ENCODE measurements around the gene GUCY1A2.

- TF ChIP-seq, protein P1, sequence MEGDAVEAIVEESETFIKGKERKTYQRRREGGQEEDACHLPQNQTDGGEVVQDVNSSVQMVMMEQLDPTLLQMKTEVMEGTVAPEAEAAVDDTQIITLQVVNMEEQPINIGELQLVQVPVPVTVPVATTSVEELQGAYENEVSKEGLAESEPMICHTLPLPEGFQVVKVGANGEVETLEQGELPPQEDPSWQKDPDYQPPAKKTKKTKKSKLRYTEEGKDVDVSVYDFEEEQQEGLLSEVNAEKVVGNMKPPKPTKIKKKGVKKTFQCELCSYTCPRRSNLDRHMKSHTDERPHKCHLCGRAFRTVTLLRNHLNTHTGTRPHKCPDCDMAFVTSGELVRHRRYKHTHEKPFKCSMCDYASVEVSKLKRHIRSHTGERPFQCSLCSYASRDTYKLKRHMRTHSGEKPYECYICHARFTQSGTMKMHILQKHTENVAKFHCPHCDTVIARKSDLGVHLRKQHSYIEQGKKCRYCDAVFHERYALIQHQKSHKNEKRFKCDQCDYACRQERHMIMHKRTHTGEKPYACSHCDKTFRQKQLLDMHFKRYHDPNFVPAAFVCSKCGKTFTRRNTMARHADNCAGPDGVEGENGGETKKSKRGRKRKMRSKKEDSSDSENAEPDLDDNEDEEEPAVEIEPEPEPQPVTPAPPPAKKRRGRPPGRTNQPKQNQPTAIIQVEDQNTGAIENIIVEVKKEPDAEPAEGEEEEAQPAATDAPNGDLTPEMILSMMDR (IDR thresholded peaks at IDR 0.05): no peak
- TF ChIP-seq POLR2A (IDR thresholded peaks at IDR 0.05): no peak
These were observed 228.9 kb downstream of the GUCY1A2 start for GRCh38 chr11:106789406-106789805.

Data from body of pancreas (tissue), 4 donors.